Nephron progenitor cell (in vitro differentiated cells): ENCODE data around the gene CADM4.
"Not testable (repeated sequence)": the region's sequence is repeated elsewhere in the genome, so short reads cannot be mapped to it uniquely, and the experiment has no call there.

Experiments
- DNase-seq: peaks from one replicate; pipeline ENCODE4 v3.0.0; 2021
- H3K27ac Mint-ChIP-seq: 2 replicates; pipeline ENCODE4 v1.8.0; 2021; ENCODE audit warnings: mild to moderate bottlenecking, moderate library complexity, mixed read lengths
- H3K27me3 Mint-ChIP-seq: 2 replicates; pipeline ENCODE4 v1.8.0; 2021; ENCODE audit warnings: mild to moderate bottlenecking, low read depth, mixed read lengths; ENCODE audit not compliant: poor library complexity
- H3K36me3 Mint-ChIP-seq: 2 replicates; pipeline ENCODE4 v1.8.0; 2021; ENCODE audit warnings: low read depth, mixed read lengths
- H3K4me1 Mint-ChIP-seq: 2 replicates; pipeline ENCODE4 v1.8.0; 2021; ENCODE audit warnings: mixed read lengths
- H3K4me3 Mint-ChIP-seq: 2 replicates; pipeline ENCODE4 v1.8.0; 2021; ENCODE audit warnings: mild to moderate bottlenecking, moderate library complexity, mixed read lengths
- H3K9me3 Mint-ChIP-seq: 2 replicates; pipeline ENCODE4 v1.8.0; 2021; ENCODE audit warnings: mild to moderate bottlenecking, moderate library complexity, mixed read lengths
- TF ChIP-seq, protein P1 (sequence below): fragments of 200-600 bp; sonication (generic); IDR thresholded peaks from 2 replicates; pipeline ENCODE4 v1.5.0; 2021; ENCODE audit warnings: antibody characterized with exemption

The CADM4 gene

DNA sequence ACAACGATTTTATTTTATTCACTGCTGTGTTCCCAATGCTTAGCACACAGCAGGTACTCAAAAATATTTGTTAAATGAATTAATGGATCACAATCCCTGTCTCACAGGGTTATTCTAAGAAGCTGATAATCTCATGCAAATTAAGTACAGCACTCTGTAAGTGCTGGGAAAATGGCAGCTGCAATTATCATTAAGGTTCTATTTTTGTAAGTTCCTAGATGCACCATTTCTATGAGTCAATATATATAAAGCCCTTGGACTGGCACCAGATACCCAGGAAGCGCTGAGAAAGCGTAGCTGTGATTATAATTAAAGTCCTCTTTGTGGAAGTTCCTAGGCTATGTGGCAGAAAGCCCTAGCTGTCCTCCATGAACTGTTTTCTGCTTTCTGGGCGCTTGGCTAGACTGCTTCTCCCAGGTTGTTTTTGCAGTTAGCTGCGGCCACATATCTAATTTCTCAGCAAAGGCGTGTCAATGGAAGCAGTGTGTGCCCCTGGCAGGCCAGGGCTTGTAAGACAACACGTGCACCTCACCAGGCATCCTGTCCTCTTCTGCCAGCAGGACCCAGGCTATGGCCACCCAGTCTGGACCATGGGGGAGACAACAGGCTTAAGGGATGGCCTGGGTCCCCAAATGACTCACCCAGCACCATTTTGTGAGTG, 33.0 kb downstream of the CADM4 start:
- Mint-ChIP-seq H3K27ac (no peak overlapping the region), H3K9me3 (no peaks in the 10 kb centered on the region), H3K4me1 (peaks cover 9% of the 10 kb centered on the region), H3K27me3 (peaks cover 3% of the 10 kb centered on the region), H3K4me3 (no peak overlapping the region), H3K36me3 (peaks cover 38% of the 10 kb centered on the region)
- DNase-seq, result no peak
- TF ChIP-seq, protein P1, sequence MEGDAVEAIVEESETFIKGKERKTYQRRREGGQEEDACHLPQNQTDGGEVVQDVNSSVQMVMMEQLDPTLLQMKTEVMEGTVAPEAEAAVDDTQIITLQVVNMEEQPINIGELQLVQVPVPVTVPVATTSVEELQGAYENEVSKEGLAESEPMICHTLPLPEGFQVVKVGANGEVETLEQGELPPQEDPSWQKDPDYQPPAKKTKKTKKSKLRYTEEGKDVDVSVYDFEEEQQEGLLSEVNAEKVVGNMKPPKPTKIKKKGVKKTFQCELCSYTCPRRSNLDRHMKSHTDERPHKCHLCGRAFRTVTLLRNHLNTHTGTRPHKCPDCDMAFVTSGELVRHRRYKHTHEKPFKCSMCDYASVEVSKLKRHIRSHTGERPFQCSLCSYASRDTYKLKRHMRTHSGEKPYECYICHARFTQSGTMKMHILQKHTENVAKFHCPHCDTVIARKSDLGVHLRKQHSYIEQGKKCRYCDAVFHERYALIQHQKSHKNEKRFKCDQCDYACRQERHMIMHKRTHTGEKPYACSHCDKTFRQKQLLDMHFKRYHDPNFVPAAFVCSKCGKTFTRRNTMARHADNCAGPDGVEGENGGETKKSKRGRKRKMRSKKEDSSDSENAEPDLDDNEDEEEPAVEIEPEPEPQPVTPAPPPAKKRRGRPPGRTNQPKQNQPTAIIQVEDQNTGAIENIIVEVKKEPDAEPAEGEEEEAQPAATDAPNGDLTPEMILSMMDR, result no peak

DNA sequence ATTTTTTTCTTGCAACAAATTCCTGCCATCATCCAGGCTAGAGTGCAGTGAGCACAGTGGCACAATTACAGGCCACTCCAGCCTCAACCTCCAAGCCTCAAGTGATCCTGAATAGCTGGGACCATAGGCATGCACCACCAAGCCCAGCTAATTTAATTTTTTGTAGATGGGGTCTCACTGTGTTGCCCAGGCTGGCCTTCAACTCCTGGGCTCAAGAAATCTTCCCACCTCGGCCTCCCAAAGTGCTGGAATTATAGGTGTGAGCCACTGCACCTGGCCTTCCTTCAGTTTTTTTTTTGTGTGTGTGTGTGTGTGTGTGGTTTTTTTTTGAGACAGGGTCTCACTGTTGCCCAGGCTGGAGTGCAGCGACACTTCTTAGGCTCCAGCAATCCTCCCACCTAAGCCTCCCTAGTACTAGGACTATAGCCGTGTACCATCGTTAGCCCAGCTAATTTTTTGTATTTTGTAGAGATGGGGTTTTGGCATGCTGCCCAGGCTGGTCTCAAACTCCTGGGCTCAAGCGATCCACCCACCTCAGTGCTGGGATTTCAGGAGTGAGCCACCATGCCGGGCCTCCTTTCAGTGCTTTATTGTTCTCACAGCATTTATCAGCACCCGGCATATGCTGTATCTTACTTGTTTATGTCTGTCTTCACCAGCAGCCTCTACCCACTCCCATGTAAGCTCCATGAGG, 33.6 kb downstream of the CADM4 start:
- H3K36me3 Mint-ChIP-seq, result peaks cover 40% of the 10 kb centered on the region
- H3K4me1 Mint-ChIP-seq, result peaks cover 7% of the 10 kb centered on the region
- TF ChIP-seq, protein P1, result no peak
- H3K27me3 Mint-ChIP-seq, result peaks cover 3% of the 10 kb centered on the region
- H3K9me3 Mint-ChIP-seq, result no peaks in the 10 kb centered on the region
- no peak overlapping the region for H3K4me3 Mint-ChIP-seq
- no peak for DNase-seq
- no peak overlapping the region for H3K27ac Mint-ChIP-seq

DNA sequence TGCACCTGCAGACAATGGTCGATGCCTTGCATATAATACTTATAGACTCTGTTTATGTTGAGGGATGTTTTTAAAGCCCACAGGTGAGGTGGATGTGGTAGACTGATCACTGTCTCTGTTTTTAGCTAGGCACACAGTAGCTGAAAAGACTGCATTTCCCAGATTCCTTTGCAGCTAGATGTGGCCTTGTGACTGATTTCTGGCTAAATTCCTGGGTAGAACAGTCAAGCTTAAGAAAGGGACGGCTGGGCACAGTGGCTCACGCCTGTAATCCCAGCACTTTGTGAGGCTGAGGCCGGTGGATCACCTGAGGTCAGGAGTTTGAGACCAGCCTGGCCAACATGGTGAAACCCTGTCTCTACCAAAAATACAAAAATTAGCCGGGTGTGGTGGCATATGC, 39.3 kb downstream of the CADM4 start:
- H3K27me3 Mint-ChIP-seq, H3K9me3 Mint-ChIP-seq, H3K27ac Mint-ChIP-seq, DNase-seq, H3K4me3 Mint-ChIP-seq: not testable (repeated sequence)
- Mint-ChIP-seq H3K4me1 (peaks cover 25% of the 10 kb centered on the region), H3K36me3 (peaks cover 12% of the 10 kb centered on the region)

DNA sequence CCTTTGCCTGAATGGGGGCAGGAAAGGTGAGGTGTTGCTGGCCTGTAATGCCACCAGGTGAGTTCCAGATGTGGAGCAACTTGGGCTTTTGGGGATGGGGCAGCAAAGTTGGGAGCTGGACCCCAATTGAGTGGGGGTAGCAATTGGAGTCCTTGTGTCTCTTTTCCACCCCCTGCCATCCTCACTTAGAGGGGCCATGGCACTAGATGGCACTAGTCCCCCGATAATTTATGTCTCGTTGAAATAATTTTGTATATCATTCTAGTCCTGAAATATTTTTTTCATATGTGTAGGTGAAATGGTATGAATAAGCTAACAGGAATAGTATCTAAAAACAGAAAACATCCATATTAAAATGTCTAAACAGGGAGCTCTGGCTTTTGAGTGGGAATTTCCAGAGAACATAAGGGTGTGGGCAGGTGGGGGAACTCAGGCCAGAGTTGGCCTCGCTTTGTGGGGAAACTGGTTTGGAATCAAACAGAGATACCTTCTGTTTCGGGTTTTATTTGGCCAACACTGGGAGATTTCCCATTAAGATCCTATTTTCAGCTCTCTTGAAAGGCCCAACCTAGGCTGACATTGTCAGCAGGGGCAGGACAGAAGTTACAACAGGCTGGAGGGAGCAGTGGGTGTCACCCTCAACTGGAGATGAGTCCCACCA, 39.9 kb downstream of the CADM4 start:
- H3K27ac Mint-ChIP-seq, result no peak overlapping the region
- H3K27me3 Mint-ChIP-seq, result no peaks in the 10 kb centered on the region
- peaks cover 11% of the 10 kb centered on the region for H3K36me3 Mint-ChIP-seq
- H3K4me3 Mint-ChIP-seq, result no peak overlapping the region
- no peaks in the 10 kb centered on the region for H3K9me3 Mint-ChIP-seq
- H3K4me1 Mint-ChIP-seq, result peaks cover 25% of the 10 kb centered on the region
- TF ChIP-seq, protein P1, result no peak
- no peak for DNase-seq

DNA sequence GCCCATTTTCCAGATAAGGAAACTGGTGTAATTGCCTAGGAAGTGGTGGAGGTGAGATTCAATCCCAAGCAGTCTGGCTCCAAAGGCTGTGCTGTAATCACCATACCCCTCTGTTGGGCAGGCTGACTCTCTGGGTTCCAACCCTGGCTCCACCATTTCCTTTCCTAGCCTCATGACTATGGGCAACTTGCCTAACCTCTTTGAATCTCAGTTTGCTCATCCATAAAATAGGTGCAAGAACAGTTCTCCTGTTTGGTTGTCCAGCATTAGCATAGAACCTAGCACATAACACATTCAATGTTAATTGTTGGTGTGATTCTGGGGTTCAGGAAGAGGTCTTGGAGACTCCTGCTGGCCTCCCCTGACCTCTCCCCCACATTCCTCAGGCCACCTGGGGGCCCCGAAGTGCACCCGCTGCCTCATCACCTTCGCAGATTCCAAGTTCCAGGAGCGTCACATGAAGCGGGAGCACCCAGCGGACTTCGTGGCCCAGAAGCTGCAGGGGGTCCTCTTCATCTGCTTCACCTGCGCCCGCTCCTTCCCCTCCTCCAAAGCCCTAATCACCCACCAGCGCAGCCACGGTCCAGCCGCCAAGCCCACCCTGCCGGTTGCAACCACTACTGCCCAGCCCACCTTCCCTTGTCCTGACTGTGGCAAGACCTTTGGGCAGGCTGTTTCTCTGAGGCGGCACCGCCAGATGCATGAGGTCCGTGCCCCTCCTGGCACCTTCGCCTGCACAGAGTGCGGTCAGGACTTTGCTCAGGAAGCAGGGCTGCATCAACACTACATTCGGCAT, 41.0 kb downstream of the CADM4 start:
- H3K4me3 Mint-ChIP-seq, result peak overlapping the region; percentile 60

More for the DNA sequence above, 41.0 kb downstream of the CADM4 start:
- H3K9me3 Mint-ChIP-seq, result no peaks in the 10 kb centered on the region
- TF ChIP-seq, protein P1, result no peak
- H3K27ac Mint-ChIP-seq, result no peak overlapping the region
- peaks cover 29% of the 10 kb centered on the region for H3K4me1 Mint-ChIP-seq
- no peak for DNase-seq
- peaks cover 10% of the 10 kb centered on the region for H3K36me3 Mint-ChIP-seq
- H3K27me3 Mint-ChIP-seq, result no peaks in the 10 kb centered on the region
